Measurements from ENCODE around the gene VAV2.

The VAV2 gene

DNA sequence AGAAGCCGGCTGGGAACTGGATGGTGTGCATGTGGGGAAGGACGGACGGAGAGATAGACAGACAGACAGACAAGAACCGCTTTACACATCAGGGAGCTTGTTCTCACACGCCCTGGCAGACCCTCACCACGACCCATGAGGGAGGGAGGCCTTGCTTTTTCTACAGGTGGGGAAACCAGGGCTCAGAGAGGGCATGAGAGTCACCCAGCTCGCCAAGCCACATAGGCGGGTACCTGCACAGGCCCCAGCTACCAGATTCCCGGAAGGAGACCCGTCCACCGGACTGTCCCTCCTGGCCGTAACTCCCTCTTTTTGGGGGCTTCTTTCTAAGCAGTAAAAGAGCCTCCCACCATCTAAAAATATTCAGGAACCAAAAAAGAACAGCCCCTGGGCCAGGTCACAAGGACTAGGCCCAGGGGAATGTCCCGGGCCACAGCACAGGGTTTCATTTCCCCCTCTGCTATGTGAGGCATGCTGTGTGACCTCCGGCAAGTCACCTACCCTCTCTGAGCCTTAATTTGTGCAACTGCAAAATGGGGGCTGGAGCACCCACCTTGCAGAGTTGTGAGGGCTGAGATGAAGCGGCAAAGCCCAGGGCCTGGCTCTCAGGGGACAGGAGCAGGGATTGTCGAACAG, 169.6 kb downstream of the VAV2 start:
- Mint-ChIP-seq H3K9me3 (no peaks in the 10 kb centered on the region), H3K4me1 (no peaks in the 10 kb centered on the region), H3K27ac (no peak overlapping the region), H3K36me3 (no peaks in the 10 kb centered on the region), H3K4me3 (peak overlapping the region; percentile 19)
- ATAC-seq, result no peak
- no peak for DNase-seq (ENCODE audit: low spot score in 2 of 2)

GRCh38 chr9:133821601-133822429, 170.3 kb downstream of the VAV2 start:
- no peak for ATAC-seq
- Mint-ChIP-seq H3K36me3 (no peaks in the 10 kb centered on the region), H3K4me1 (no peaks in the 10 kb centered on the region), H3K9me3 (no peaks in the 10 kb centered on the region), H3K4me3 (peak overlapping the region; percentile 19), H3K27ac (no peak overlapping the region)
- no peak for DNase-seq (ENCODE audit: low spot score in 2 of 2)

DNA sequence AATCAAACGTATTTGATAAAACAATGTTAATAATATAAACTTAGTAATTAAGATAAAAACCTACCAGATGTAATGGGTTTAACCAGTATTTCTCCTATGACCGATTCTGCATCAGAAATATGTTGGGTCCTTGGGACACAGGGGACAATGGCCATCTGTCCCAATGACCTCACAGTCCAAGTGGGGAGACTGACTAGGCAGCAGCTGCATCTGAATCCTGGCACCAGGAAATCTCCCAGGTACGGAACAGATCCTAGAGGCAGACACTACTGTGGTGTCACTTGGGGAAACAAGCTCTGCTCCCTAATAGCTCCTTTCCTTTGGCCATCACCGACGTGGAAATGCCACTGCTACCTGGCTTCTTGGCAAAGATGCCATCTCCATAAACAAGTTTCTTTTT, 172.2 kb downstream of the VAV2 start:
- H3K9me3 Mint-ChIP-seq, result no peaks in the 10 kb centered on the region
- DNase-seq (ENCODE audit: low spot score in 2 of 2) (no peak), ATAC-seq (no peak)
- H3K27ac Mint-ChIP-seq, result no peak overlapping the region
- no peaks in the 10 kb centered on the region for H3K36me3 Mint-ChIP-seq
- no peaks in the 10 kb centered on the region for H3K4me1 Mint-ChIP-seq
- no peak overlapping the region for H3K4me3 Mint-ChIP-seq

DNA sequence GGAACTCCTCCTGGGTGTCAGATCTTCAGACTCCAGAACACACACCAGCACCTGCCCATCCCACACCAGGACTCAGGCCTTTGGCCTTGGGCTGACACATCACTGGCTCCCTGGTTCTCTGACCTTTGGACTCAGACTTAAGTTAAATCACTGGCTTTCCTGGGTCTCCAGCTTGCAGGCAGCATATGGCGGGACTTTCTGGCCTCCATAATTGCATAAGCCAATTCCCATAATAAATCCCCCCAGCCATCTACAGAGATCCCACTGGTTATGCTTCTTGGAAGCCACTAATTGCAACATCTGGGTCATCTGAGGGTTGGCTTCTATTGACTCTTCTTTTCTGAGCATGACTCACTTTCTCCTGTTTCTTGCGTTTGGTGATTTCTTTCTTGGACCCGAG, 173.7 kb downstream of the VAV2 start:
- DNase-seq (ENCODE audit: low spot score in 2 of 2), result no peak

DNA sequence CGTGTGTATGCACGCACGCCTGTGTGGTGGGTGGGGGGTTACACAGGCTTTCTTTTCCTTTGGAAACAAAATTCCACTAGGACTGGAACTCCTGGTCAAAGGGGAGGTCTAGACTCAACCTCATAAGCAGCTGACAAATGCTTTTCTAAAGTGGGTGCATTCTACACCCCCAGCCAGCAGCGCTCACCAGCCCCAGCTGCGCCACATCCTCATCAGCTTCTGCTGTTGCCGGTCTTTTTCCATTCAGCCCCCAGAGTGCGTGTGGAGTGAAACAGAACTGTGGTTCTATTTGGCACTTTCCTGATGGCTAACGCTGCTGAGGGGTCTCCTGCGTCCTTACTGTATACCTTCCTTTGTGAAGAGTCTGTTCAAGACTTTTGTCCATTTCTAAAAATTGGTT, 176.3 kb downstream of the VAV2 start:
- H3K4me3 Mint-ChIP-seq, result no peak overlapping the region
- DNase-seq (ENCODE audit: low spot score in 2 of 2), result no peak
- ATAC-seq, result no peak

More for the DNA sequence above, 173.7 kb downstream of the VAV2 start:
- no peaks in the 10 kb centered on the region for H3K4me1 Mint-ChIP-seq
- no peak for ATAC-seq
- no peaks in the 10 kb centered on the region for H3K36me3 Mint-ChIP-seq
- H3K4me3 Mint-ChIP-seq, result no peak overlapping the region
- no peak overlapping the region for H3K27ac Mint-ChIP-seq
- no peaks in the 10 kb centered on the region for H3K9me3 Mint-ChIP-seq

DNA sequence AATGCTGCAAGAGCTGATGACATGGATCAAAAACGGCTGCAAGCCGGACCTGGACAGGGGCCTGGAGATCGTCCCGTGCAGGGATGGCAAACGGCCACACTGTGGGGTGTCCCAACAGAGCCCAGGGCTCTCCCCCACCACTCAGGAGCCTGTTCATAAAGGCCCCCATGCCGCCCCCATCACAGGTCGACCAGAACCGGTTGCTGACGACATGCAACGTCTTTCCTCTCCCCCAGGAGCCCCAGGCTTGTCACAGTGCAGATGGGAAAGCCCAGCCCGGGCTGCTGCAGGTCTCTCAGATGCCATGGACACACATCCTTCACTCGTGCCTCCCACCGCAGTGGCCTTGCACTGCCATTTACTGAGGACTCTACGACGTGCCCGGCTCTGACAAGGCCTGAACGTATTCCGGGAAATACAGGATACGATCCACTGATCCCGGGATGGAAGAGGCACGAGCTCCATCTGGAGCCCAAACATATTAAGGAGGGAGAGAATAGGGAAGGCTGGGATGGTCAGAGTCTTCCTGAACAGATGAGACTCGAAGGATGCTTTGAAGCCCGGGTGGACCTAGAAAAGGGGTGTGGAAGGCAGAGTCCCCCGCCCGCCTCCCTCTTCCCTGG, 177.4 kb downstream of the VAV2 start:
- DNase-seq (ENCODE audit: low spot score in 2 of 2), result no peak
- Mint-ChIP-seq H3K27ac (no peak overlapping the region), H3K9me3 (no peaks in the 10 kb centered on the region), H3K4me3 (no peak overlapping the region), H3K4me1 (no peaks in the 10 kb centered on the region), H3K36me3 (no peaks in the 10 kb centered on the region)
- no peak for ATAC-seq

More for the DNA sequence above, 176.3 kb downstream of the VAV2 start:
- H3K27ac Mint-ChIP-seq, result no peak overlapping the region
- H3K4me1 Mint-ChIP-seq, result no peaks in the 10 kb centered on the region
- no peaks in the 10 kb centered on the region for H3K36me3 Mint-ChIP-seq
- H3K9me3 Mint-ChIP-seq, result no peaks in the 10 kb centered on the region

DNA sequence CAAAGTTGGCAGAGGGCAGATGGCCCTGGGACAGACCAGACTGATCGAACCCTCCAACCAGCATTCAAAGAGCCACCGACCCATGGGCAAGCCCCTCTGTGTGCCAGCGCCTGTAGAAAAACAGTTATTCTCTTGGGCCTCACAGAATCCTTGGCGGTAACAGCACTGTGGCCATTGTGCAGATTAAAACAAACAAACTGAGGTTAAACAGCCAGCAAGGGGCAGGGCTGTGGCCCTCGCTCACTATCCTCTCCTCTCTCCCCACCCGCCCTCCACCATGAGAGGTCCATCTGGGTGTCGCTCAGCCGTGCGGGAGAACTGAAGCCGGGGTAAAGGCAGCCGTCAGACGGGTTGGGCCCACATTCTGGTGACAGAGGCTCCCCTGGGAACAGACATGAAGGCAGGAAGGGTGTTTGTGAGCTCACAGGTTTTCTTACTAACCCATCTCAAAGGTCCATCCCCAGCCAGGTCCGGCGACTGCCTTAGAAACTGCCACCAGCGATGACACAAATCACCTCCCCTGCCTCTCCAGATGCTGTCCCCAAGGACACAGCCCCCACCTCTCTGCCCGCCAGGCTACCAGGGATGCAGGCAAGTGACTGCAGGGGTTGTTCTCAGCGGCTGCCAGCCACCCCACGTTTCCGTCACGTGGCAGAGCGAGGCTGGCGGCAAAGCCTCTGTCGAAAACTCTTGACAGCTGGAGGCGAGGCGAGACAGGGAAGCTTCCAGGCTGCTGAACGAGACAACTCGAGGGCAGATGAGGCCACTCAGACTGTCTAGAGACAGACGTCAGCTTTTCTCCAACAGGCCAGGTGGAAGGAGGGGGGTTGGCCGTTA, 178.2 kb downstream of the VAV2 start:
- Mint-ChIP-seq H3K9me3 (no peaks in the 10 kb centered on the region), H3K27ac (no peak overlapping the region), H3K4me1 (no peaks in the 10 kb centered on the region), H3K36me3 (no peaks in the 10 kb centered on the region), H3K4me3 (no peak overlapping the region)
- ATAC-seq (peak; percentile 4), DNase-seq (ENCODE audit: low spot score in 2 of 2) (no peak)

DNA sequence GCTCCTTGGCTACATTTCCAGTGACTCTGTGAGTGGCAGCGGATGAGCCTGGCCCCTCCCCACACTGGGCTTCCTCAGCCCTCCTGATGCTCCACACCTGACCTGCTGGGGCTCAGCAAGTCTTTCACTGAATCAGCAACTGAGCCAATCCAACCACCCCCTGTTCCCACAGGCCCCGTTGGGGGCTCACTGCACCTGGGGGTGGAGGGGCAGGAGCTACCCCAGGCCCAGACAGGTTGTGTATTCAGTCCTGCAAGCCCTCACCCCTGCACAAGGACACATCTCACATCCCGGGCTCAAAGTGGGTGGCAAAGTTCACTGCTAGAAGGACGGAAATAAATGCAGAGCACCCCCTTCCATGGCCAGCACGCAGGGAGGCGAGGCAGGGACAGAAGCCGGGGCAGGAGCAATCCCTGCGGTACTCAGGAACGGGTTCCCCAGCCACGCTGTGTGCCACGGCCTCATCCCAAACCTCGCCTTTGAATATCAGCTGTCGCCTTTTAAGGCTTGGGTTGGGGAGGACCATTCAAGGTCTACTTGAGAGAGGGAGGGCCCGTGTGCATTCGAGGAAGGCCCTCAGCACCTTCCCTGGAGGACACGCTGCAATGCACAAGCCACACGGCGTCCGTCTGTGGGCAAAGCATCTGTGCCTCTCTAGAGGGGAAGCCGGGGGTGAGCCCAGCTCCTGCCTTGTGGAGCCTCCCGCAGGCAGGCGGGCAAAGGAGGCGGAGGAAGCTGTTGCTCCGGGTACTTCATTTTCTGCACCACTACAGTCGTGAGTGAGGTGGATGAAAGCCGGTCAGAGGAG, 179.0 kb downstream of the VAV2 start:
- DNase-seq (ENCODE audit: low spot score in 2 of 2), result no peak
- H3K27ac Mint-ChIP-seq, result no peak overlapping the region
- no peaks in the 10 kb centered on the region for H3K9me3 Mint-ChIP-seq
- H3K4me3 Mint-ChIP-seq, result no peak overlapping the region
- H3K4me1 Mint-ChIP-seq, result no peaks in the 10 kb centered on the region
- ATAC-seq, result no peak
- no peaks in the 10 kb centered on the region for H3K36me3 Mint-ChIP-seq

GRCh38 chr9:133812077-133812868, 179.9 kb downstream of the VAV2 start:
- no peaks in the 10 kb centered on the region for H3K9me3 Mint-ChIP-seq
- no peak overlapping the region for H3K4me3 Mint-ChIP-seq
- ATAC-seq, result no peak
- H3K4me1 Mint-ChIP-seq, result no peaks in the 10 kb centered on the region
- H3K27ac Mint-ChIP-seq, result no peak overlapping the region
- no peaks in the 10 kb centered on the region for H3K36me3 Mint-ChIP-seq
- DNase-seq (ENCODE audit: low spot score in 2 of 2), result no peak

DNA sequence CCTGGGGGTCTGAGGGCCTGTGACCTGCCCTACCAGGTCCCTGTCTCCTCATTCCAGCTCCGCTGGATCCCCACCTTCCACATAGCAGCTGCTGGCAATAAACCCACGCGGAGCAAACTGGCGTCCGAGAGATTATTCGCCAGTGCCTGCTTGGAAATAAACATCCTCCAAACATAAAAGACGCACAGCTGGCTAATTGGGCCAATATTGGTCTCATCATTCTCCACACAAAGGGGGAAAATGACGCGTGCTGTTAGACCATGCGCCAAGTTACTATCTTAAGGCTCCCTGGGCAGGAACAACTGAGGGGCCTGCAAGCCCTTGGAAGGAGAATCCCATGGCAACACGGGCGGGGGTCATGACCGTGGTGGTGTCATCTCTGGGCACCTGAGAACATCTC, 180.7 kb downstream of the VAV2 start:
- ATAC-seq, result no peak

GRCh38 chr9:133810556-133811195, 181.4 kb downstream of the VAV2 start:
- DNase-seq (ENCODE audit: low spot score in 2 of 2), result no peak
- Mint-ChIP-seq H3K36me3 (no peaks in the 10 kb centered on the region), H3K4me3 (no peak overlapping the region), H3K27ac (no peak overlapping the region), H3K9me3 (no peaks in the 10 kb centered on the region), H3K4me1 (no peaks in the 10 kb centered on the region)
- no peak for ATAC-seq

More for the DNA sequence above, 180.7 kb downstream of the VAV2 start:
- Mint-ChIP-seq H3K27ac (no peak overlapping the region), H3K9me3 (no peaks in the 10 kb centered on the region), H3K4me3 (no peak overlapping the region), H3K4me1 (no peaks in the 10 kb centered on the region), H3K36me3 (no peaks in the 10 kb centered on the region)
- DNase-seq (ENCODE audit: low spot score in 2 of 2), result no peak

DNA sequence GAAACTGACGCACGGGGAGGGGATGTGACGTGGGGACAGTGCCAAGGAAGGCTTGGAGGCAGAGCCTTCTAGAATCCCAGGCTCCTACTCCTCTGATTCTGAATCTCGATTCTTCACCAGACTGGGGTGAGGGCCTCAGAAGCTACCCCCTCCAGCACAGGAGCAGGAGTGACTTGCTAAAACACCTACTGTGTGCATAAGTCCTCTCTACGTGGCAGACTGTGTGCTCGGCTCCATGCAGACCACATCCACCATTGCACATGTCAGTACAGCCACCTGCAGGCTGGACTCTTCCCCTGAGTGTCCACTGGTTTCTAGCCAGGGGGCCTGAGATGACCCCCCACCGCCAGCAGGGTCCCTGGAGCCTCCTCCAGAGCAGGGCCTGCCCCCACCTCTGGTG, 182.8 kb downstream of the VAV2 start:
- no peak for ATAC-seq
- H3K4me3 Mint-ChIP-seq, result no peak overlapping the region
- no peaks in the 10 kb centered on the region for H3K36me3 Mint-ChIP-seq
- DNase-seq (ENCODE audit: low spot score in 2 of 2), result no peak
- no peaks in the 10 kb centered on the region for H3K9me3 Mint-ChIP-seq
- H3K4me1 Mint-ChIP-seq, result no peaks in the 10 kb centered on the region
- H3K27ac Mint-ChIP-seq, result no peak overlapping the region

- Mint-ChIP-seq H3K36me3 (no peaks in the 10 kb centered on the region), H3K4me1 (no peaks in the 10 kb centered on the region), H3K9me3 (no peaks in the 10 kb centered on the region), H3K27ac (no peak overlapping the region), H3K4me3 (no peak overlapping the region)
- ATAC-seq (no peak), DNase-seq (ENCODE audit: low spot score in 2 of 2) (no peak)
These were observed 184.3 kb downstream of the VAV2 start for GRCh38 chr9:133807818-133808217.

GRCh38 chr9:133807037-133807436, 185.1 kb downstream of the VAV2 start:
- Mint-ChIP-seq H3K4me1 (no peaks in the 10 kb centered on the region), H3K9me3 (no peaks in the 10 kb centered on the region), H3K4me3 (no peak overlapping the region), H3K36me3 (peaks cover 1% of the 10 kb centered on the region), H3K27ac (no peak overlapping the region)
- no peak for ATAC-seq
- DNase-seq (ENCODE audit: low spot score in 2 of 2), result no peak
